ENCODE data around the gene CSNK2A3. TPM values are rescaled to one million over a fixed set of nuclear protein-coding genes. Genes with fewer than 3 reads are reported as not detected.

CSNK2A3 gene
- polyA plus RNA-seq, 1 donor (not counting 4 experiments of a cell fraction or from before 2014, with no cell fraction given), result 2.6 TPM

- no peak overlapping the region for H3K27ac ChIP-seq (ENCODE audit: control insufficient read depth, insufficient read depth, low read length)
- dilution Hi-C loops (cut with MboI; ENCODE audit: extremely low pct_ligation_motif_present, low sequenced_read_pairs), result no loop called here
- FAIRE-seq (no peak), DNase-seq (ENCODE audit: low read depth, low spot score) (no peak)
- no peak overlapping the region for H3K4me2 ChIP-seq (ENCODE audit: control insufficient read depth, extremely low read depth, insufficient read depth, low read depth, low read length)
- H3K9me1 ChIP-seq (ENCODE audit: control insufficient read depth, extremely low read depth, insufficient read depth, low read length), result no peaks in the 10 kb centered on the region
- H2AFZ ChIP-seq (ENCODE audit: control insufficient read depth, low read length), result no peak overlapping the region
- no peak overlapping the region for H3K4me3 ChIP-seq (ENCODE audit: control insufficient read depth in 2 of 3, extremely low read depth in 1 of 3, insufficient read depth in 2 of 3, low read depth in 1 of 3, low read length in 3 of 3)
- H3K9me3 ChIP-seq (ENCODE audit: control insufficient read depth, low read depth, low read length), result no peaks in the 10 kb centered on the region
- H4K20me1 ChIP-seq (ENCODE audit: control insufficient read depth, extremely low read depth, insufficient read depth, low read length), result no peaks in the 10 kb centered on the region
- peaks cover 17% of the 10 kb centered on the region for H3K4me1 ChIP-seq (ENCODE audit: control insufficient read depth, extremely low read depth, insufficient read depth, low read length)
- H3K36me3 ChIP-seq (ENCODE audit: control insufficient read depth in 2 of 2, extremely low read depth in 1 of 2, insufficient read depth in 2 of 2, low read length in 2 of 2), result no peaks in the 10 kb centered on the region
- no peaks in the 10 kb centered on the region for H3K27me3 ChIP-seq (ENCODE audit: control insufficient read depth, extremely low read depth, insufficient read depth, low read length)
- TF ChIP-seq CTCF (optimal IDR thresholded peaks at IDR 0.05 in 1 of 3, IDR thresholded peaks at IDR 0.05 in 1 of 3, conservative IDR thresholded peaks at IDR 0.05 in 1 of 3; ENCODE audit: extremely low read depth in 1 of 3, insufficient read depth in 2 of 3, low read length in 3 of 3), result no peak
- no peak for TF ChIP-seq EZH2 (IDR thresholded peaks at IDR 0.05; ENCODE audit: low read length)
- H3K9ac ChIP-seq (ENCODE audit: control insufficient read depth, extremely low read depth, insufficient read depth, low read length), result no peak overlapping the region
- no peaks in the 10 kb centered on the region for H3K79me2 ChIP-seq (ENCODE audit: control insufficient read depth, insufficient read depth, low read length)
These were observed 44.7 kb upstream of the CSNK2A3 start for GRCh38 chr11:11397781-11398180.

- no peak for TF ChIP-seq CTCF (optimal IDR thresholded peaks at IDR 0.05 in 1 of 3, IDR thresholded peaks at IDR 0.05 in 1 of 3, conservative IDR thresholded peaks at IDR 0.05 in 1 of 3; ENCODE audit: extremely low read depth in 1 of 3, insufficient read depth in 2 of 3, low read length in 3 of 3)
- no peak for TF ChIP-seq EZH2 (IDR thresholded peaks at IDR 0.05; ENCODE audit: low read length)
- Histone ChIP-seq H3K4me1 (ENCODE audit: control insufficient read depth, extremely low read depth, insufficient read depth, low read length) (peaks cover 21% of the 10 kb centered on the region), H3K4me3 (ENCODE audit: control insufficient read depth in 2 of 3, extremely low read depth in 1 of 3, insufficient read depth in 2 of 3, low read depth in 1 of 3, low read length in 3 of 3) (no peak overlapping the region), H3K36me3 (ENCODE audit: control insufficient read depth in 2 of 2, extremely low read depth in 1 of 2, insufficient read depth in 2 of 2, low read length in 2 of 2) (no peaks in the 10 kb centered on the region), H3K79me2 (ENCODE audit: control insufficient read depth, insufficient read depth, low read length) (no peaks in the 10 kb centered on the region), H3K9me1 (ENCODE audit: control insufficient read depth, extremely low read depth, insufficient read depth, low read length) (no peaks in the 10 kb centered on the region), H3K27me3 (ENCODE audit: control insufficient read depth, extremely low read depth, insufficient read depth, low read length) (no peaks in the 10 kb centered on the region), H3K9me3 (ENCODE audit: control insufficient read depth, low read depth, low read length) (no peaks in the 10 kb centered on the region), H2AFZ (ENCODE audit: control insufficient read depth, low read length) (no peak overlapping the region), H3K4me2 (ENCODE audit: control insufficient read depth, extremely low read depth, insufficient read depth, low read depth, low read length) (no peak overlapping the region), H3K9ac (ENCODE audit: control insufficient read depth, extremely low read depth, insufficient read depth, low read length) (no peak overlapping the region), H4K20me1 (ENCODE audit: control insufficient read depth, extremely low read depth, insufficient read depth, low read length) (no peaks in the 10 kb centered on the region), H3K27ac (ENCODE audit: control insufficient read depth, insufficient read depth, low read length) (no peak overlapping the region)
- DNase-seq (ENCODE audit: low read depth, low spot score), result no peak
- no peak for FAIRE-seq
- dilution Hi-C loops (cut with MboI; ENCODE audit: extremely low pct_ligation_motif_present, low sequenced_read_pairs), result no loop called here
These were observed 44.0 kb upstream of the CSNK2A3 start for GRCh38 chr11:11397036-11397415.

Data from keratinocyte (primary cell).